GM12801 (cell line): ENCODE measurements around the gene CALM3.

Source experiments
- TF ChIP-seq, protein P1 (sequence below): IDR thresholded peaks from one replicate; pipeline ENCODE4 v1.5.1; 2011; ENCODE audit warnings: control low read depth; ENCODE audit not compliant: insufficient read length; ENCODE audit errors: extremely low read depth

CALM3 gene

DNA sequence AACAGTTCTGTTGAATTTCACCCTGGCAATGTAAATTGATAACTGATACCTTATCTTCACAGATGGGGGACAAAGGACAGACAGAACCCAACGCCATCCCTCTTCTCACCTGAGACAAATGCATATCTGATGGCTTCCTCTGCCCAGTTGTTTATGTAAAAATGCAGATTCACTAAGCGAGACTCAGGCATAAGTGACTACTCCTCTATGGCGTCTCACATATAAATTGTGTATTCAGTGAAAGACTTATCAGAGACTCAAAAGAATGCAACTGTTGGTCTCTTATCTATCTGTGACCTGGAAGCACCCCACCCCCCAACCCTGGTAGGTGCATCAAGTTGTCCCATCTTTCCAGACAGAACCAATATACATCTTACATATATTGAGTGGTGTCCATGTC lies 13.3 kb upstream of the CALM3 start:
- TF ChIP-seq, protein P1, sequence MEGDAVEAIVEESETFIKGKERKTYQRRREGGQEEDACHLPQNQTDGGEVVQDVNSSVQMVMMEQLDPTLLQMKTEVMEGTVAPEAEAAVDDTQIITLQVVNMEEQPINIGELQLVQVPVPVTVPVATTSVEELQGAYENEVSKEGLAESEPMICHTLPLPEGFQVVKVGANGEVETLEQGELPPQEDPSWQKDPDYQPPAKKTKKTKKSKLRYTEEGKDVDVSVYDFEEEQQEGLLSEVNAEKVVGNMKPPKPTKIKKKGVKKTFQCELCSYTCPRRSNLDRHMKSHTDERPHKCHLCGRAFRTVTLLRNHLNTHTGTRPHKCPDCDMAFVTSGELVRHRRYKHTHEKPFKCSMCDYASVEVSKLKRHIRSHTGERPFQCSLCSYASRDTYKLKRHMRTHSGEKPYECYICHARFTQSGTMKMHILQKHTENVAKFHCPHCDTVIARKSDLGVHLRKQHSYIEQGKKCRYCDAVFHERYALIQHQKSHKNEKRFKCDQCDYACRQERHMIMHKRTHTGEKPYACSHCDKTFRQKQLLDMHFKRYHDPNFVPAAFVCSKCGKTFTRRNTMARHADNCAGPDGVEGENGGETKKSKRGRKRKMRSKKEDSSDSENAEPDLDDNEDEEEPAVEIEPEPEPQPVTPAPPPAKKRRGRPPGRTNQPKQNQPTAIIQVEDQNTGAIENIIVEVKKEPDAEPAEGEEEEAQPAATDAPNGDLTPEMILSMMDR, result no peak

DNA sequence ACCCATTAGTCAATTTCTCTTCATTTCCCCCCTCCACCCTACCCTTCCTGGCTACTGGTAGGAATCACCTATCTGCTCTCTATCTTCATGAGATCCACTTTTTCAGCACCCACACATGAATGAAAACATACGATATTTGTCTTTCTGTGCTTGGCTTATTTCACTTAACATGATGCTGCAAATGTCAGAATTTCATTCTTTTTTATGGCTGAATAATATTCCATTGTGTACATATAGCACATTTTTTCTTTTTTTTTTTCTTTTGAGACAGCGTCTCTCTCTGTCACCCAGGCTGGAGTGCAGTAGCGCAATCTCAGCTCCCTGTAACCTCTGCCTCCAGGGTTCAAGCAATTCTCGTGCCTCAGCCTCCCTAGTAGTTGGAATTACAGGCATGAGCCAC lies 9.9 kb upstream of the CALM3 start:
- TF ChIP-seq, protein P1, result no peak

DNA sequence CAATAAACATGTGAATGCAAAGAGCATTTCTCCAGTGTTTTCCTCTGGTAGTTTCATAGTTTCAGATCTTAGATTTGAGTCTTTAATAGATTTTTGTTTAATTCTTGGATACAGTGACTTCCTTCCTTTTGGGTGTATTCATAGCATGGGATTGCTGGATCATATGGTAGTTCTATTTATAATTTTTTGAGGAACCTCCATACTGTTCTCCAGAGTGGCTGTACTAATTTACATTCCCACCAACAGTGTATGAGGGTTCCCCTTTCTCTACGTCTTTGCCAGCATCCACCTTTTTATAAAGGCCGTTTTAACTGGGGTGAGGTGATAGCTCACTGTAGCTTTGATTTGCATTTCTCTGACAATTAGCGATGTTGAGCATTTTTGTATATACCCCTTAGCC lies 9.3 kb upstream of the CALM3 start:
- TF ChIP-seq, protein P1, result no peak

- TF ChIP-seq, protein P1, result no peak
These were observed 5.1 kb upstream of the CALM3 start for GRCh38 chr19:46596008-46596407.

GRCh38 chr19:46598372-46598917 lies 2.7 kb upstream of the CALM3 start:
- TF ChIP-seq, protein P1, result no peak

DNA sequence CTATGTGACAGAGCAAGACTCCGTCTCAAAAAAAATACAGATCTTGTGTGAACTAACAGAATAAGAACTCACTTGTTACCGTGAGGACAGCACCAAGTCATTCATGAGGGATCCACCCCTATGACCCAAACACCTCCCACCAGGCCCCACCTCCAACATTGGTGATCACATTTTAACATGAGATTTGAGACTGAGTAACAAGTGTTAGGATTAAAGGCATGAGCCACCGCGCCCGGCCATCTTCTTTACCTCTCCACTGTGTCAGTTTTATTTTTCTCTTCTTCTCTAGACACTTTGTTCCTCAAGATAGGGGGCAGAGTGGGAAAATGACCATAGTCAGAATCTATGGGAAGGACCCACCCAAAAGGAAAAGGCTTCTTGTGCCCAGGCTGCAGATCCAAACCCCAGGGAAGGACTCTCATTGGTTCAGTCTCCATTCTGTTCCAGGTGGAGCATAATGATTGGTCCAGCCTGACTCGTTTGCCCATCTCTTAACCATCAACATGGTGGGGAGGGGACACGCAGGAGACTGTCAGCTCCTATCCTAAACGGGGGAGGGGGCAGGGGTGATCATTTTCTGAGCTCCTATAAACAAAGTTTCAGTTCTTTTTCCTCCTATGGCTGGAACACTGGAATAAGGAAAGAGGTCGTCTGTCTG lies 1.3 kb upstream of the CALM3 start:
- TF ChIP-seq, protein P1, result no peak

DNA sequence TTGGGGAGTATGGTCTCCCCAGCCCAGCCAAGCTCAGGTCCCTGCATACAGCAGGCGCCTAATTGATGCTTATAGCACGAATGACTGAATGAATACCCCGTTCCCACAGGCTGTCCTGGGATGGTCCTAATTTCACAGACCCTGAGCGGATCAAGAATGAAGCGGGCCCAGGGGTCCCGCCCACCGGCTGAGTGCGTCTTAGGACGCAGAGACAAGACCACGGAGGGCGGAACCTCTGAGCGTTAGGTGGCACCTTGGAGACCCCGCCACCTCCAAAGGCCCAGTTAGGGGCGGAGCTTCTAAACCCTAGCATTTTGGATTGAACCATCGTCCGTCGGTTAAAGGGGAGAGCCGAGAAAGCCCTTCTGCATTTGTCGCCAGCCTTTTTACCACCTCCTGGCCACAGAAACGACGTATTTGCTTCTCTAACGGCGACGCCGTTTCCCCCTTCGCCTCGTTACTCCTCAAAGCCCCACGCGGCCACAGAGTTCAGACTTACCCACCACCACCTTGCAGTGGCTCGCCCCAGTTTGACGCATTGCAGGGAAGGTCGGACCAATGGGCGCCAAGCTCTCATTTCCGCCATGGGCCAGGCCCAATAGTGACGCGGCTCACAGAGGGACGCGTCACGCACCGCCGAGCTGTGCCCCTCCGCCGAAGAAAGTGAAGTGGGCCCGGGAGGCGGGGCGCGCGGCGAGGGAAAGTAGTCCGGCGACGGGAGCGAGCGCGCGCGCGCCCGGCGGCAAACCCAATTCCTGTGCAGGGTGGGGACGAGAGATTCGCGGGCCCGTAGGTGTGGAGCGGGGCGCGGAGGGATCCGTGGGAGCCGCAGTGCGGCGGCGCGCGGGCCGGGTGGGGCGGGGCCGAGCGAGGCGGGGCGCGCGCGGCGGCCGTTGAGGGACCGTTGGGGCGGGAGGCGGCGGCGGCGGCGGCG lies 479 bp upstream of the CALM3 start:
- TF ChIP-seq, protein P1, result no peak
